HFFc6 (cell line): ENCODE measurements around the gene ANKRD10. TPM values are rescaled to one million over a fixed set of nuclear protein-coding genes. Genes with fewer than 3 reads are reported as not detected.

Source experiments
- DNase-seq: peaks from one replicate; pipeline ENCODE4 v3.0.0-alpha.2; 2018
- H3K27ac Mint-ChIP-seq: 2 replicates; pipeline ENCODE4 v1.8.0; 2020; ENCODE audit warnings: mild to moderate bottlenecking, mixed read lengths
- H3K27me3 Mint-ChIP-seq: 2 replicates; pipeline ENCODE4 v1.8.0; 2021; ENCODE audit warnings: mild to moderate bottlenecking, moderate library complexity, mixed read lengths; ENCODE audit not compliant: insufficient read depth
- H3K36me3 Mint-ChIP-seq: 2 replicates; pipeline ENCODE4 v1.8.0; 2021; ENCODE audit warnings: low read depth, mixed read lengths
- H3K4me1 Mint-ChIP-seq: 2 replicates; pipeline ENCODE4 v1.8.0; 2020; ENCODE audit warnings: low read depth, mixed read lengths
- H3K4me3 Mint-ChIP-seq: 2 replicates; pipeline ENCODE4 v1.8.0; 2020; ENCODE audit warnings: mild to moderate bottlenecking, moderate library complexity, mixed read lengths
- H3K9me3 Mint-ChIP-seq: 2 replicates; pipeline ENCODE4 v1.8.0; 2020; ENCODE audit warnings: mild to moderate bottlenecking, mixed read lengths
- total RNA-seq, 6 experiments: library from RNA; stranded (reverse); fragmentation: NEBNext Ultra II Directional; extraction: Animal tissue kit (Norgen Biotek cat#: 25700); gene quantifications; 2 replicates in 1 of 6; 3 replicates in 5 of 6; pipeline ENCODE4 v1.2.3, GENCODE V29; 2021
- TF ChIP-seq, protein P1 (sequence below): fragments of 200-600 bp; sonication (generic); IDR thresholded peaks from 2 replicates; pipeline ENCODE4 v1.5.0; 2021; ENCODE audit warnings: antibody characterized with exemption, mild to moderate bottlenecking

ANKRD10 gene
- total RNA-seq, 6 experiments from 2014 or later = 27.1 to 37.2 (median 33.5) TPM

DNA sequence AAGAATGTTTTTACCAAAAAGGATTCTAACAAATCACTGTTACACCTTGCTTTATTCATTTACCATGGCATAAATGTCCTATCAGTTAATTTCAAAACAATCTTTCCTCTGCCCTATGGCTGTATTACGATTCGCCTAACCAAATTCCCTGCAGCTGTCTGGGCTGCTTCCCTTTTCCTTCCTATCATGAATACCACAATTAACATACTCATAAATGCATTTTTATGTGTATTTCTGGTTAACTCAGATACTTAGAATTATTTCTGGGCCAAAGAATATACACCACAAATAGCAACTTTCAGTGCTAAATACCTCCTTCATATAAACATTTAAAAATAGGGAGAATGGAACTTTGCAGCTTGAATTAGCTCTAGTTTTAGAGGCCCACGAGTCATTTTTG is 30.4 kb downstream of the ANKRD10 start:
- Mint-ChIP-seq H3K9me3 (no peaks in the 10 kb centered on the region), H3K27me3 (peaks cover 5% of the 10 kb centered on the region), H3K36me3 (no peaks in the 10 kb centered on the region), H3K4me1 (peaks cover 35% of the 10 kb centered on the region), H3K27ac (peak overlapping the region; percentile 76), H3K4me3 (no peak overlapping the region)
- no peak for DNase-seq
- TF ChIP-seq, protein P1, sequence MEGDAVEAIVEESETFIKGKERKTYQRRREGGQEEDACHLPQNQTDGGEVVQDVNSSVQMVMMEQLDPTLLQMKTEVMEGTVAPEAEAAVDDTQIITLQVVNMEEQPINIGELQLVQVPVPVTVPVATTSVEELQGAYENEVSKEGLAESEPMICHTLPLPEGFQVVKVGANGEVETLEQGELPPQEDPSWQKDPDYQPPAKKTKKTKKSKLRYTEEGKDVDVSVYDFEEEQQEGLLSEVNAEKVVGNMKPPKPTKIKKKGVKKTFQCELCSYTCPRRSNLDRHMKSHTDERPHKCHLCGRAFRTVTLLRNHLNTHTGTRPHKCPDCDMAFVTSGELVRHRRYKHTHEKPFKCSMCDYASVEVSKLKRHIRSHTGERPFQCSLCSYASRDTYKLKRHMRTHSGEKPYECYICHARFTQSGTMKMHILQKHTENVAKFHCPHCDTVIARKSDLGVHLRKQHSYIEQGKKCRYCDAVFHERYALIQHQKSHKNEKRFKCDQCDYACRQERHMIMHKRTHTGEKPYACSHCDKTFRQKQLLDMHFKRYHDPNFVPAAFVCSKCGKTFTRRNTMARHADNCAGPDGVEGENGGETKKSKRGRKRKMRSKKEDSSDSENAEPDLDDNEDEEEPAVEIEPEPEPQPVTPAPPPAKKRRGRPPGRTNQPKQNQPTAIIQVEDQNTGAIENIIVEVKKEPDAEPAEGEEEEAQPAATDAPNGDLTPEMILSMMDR = no peak

DNA sequence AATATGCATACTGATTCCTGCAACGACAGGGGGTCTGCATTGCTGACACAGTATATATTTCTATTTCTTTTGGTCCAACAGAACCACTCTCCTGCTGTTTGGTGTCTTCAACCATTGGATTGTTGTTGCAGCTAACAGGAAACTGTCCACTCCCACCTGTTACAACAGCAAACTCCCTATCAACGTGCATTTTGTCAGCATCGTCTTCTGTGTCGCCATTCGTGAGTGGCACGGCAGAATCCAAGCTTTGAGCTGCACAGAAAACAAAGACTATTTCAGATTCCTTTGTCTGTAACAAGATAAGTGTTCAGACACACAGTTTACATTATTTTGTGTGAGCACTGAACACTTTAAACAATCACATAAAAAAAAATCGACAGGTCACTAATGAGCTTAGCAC is 31.3 kb downstream of the ANKRD10 start:
- no peaks in the 10 kb centered on the region for H3K36me3 Mint-ChIP-seq
- H3K9me3 Mint-ChIP-seq = no peaks in the 10 kb centered on the region
- H3K4me3 Mint-ChIP-seq = no peak overlapping the region
- TF ChIP-seq, protein P1 = no peak
- DNase-seq = no peak
- H3K27me3 Mint-ChIP-seq = peaks cover 5% of the 10 kb centered on the region
- H3K27ac Mint-ChIP-seq = no peak overlapping the region
- peaks cover 35% of the 10 kb centered on the region for H3K4me1 Mint-ChIP-seq

DNA sequence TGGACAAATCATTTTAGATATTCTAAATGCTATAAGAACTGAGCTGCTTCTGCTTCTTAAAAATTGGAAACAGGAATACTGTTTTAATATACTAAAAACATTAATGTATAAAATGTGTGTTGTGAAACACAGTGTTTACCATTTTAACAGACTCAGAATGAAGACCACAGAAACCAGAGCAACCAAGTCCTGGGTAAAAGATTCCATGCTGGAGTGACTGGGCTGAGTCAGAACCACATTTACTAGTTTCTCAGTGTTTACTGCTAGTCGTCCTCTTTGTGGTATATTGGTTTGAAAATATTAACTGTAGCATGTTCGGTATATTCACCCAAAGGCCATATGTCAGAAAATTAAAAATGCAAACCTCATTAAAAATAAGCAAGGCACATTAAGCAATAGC is 31.9 kb downstream of the ANKRD10 start:
- H3K9me3 Mint-ChIP-seq = no peaks in the 10 kb centered on the region
- DNase-seq = peak; percentile 22
- H3K27me3 Mint-ChIP-seq = peaks cover 5% of the 10 kb centered on the region
- no peak overlapping the region for H3K27ac Mint-ChIP-seq
- peaks cover 32% of the 10 kb centered on the region for H3K4me1 Mint-ChIP-seq
- H3K4me3 Mint-ChIP-seq = no peak overlapping the region
- TF ChIP-seq, protein P1 = no peak
- H3K36me3 Mint-ChIP-seq = no peaks in the 10 kb centered on the region

DNA sequence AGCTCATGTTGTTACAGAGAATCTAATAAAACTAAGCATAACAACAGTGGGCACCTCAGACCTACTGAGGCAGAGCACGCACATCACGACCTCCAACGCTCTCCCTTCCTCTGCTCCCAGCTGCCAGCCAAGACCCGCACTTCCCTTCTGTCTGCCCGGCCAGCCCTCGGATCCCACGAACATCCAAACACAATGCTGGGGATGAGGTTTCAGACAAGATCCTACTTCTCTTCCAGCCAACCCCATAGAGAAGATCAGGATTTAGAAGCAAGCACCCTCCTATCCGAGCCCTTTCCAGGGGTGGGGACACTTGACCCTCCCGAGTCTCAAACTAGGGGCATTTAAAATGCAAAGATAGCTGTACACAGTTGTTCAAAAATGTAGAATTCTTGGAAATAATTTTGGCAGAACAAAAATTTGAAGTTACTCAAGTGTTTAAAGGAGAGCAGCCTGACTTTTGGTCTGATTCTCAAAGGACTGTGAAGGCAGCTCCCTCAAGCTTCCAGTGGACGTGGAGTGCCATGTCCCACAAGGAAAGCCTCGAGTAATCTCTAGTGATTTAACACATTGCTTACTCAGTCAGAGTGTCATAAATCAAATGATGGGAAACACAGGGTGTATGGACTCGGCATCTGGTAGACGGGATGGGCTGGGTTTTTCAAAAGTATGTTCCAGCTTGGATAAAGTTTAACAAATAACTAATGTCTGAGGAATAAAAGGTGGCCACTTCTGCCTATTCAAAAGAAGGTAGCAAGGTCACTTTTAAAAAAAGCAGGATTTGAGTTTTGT is 32.8 kb downstream of the ANKRD10 start:
- TF ChIP-seq, protein P1 = no peak
- peaks cover 32% of the 10 kb centered on the region for H3K4me1 Mint-ChIP-seq
- no peaks in the 10 kb centered on the region for H3K9me3 Mint-ChIP-seq
- no peak overlapping the region for H3K27ac Mint-ChIP-seq
- DNase-seq = no peak
- no peak overlapping the region for H3K4me3 Mint-ChIP-seq
- peaks cover 5% of the 10 kb centered on the region for H3K27me3 Mint-ChIP-seq
- H3K36me3 Mint-ChIP-seq = no peaks in the 10 kb centered on the region

DNA sequence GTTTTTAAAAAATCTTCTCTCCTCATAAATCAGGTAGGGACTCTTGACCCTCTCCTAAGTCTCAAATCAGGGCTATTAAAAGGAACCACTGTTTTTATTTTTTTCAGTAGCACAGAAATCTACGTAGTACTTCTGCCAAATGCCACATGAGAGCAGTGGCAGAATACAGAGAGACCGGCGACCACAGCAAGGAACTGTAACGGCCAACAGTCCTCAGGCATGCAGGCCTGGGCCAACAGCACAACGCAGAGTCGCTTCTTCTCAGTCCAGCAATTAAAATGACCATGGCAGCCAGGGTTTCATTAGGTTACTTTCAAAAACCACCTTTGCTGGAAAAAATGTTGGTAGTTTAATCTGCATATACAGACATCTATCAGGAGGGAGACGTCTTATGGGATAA is 34.2 kb downstream of the ANKRD10 start:
- Mint-ChIP-seq H3K4me1 (peaks cover 27% of the 10 kb centered on the region), H3K27me3 (peaks cover 3% of the 10 kb centered on the region; the same call in 1 of the 2 replicates), H3K36me3 (no peaks in the 10 kb centered on the region), H3K27ac (no peak overlapping the region), H3K4me3 (no peak overlapping the region), H3K9me3 (no peaks in the 10 kb centered on the region)
- no peak for DNase-seq
- TF ChIP-seq, protein P1 = no peak
